GM11168 (cell line): ENCODE results near the gene RSPRY1.

ENCODE experiments used
- in situ Hi-C: fragments of 300-500 bp; cut with MboI; formaldehyde crosslinking; loops from one replicate; pipeline ENCODE4 v1.12.0; 2022; ENCODE audit warnings: low sequenced_read_pairs; ENCODE audit not compliant: unreplicated experiment

The RSPRY1 gene

GRCh38 chr16:57152096-57153093 lies 33.7 kb upstream of the RSPRY1 start:
- in situ Hi-C loops, result no loop called here

- in situ Hi-C loops, result no loop called here
These were observed 32.3 kb upstream of the RSPRY1 start for GRCh38 chr16:57153841-57154240.

GRCh38 chr16:57155702-57156350 lies 30.3 kb upstream of the RSPRY1 start:
- in situ Hi-C loops, result loop anchor here (5.0 kb wide), 1 partner anchor 64 kb away; the partner anchor contains the start of gene CPNE2

GRCh38 chr16:57156351-57156703 lies 29.8 kb upstream of the RSPRY1 start:
- in situ Hi-C loops, result loop anchor here (5.0 kb wide), 1 partner anchor 64 kb away; the partner anchor contains the start of gene CPNE2

GRCh38 chr16:57157533-57157932 lies 28.6 kb upstream of the RSPRY1 start:
- in situ Hi-C loops, result loop anchor here (5.0 kb wide), 1 partner anchor 65 kb away; the partner anchor contains the start of gene CPNE2

- in situ Hi-C loops, result loop anchor here (5.0 kb wide), 1 partner anchor 67 kb away; the partner anchor contains the start of gene CPNE2
These were observed 26.7 kb upstream of the RSPRY1 start for GRCh38 chr16:57159447-57159846.

GRCh38 chr16:57163842-57164241 lies 22.3 kb upstream of the RSPRY1 start:
- in situ Hi-C loops, result no loop called here

GRCh38 chr16:57165483-57165882 lies 20.6 kb upstream of the RSPRY1 start:
- in situ Hi-C loops, result no loop called here

- in situ Hi-C loops, result no loop called here
These were observed 20.2 kb upstream of the RSPRY1 start for GRCh38 chr16:57165938-57166337.

GRCh38 chr16:57166451-57166850 lies 19.7 kb upstream of the RSPRY1 start:
- in situ Hi-C loops, result no loop called here

- in situ Hi-C loops, result no loop called here
These were observed 19.2 kb upstream of the RSPRY1 start for GRCh38 chr16:57166951-57167350.

GRCh38 chr16:57167538-57167937 lies 18.6 kb upstream of the RSPRY1 start:
- in situ Hi-C loops, result no loop called here

- in situ Hi-C loops, result no loop called here
These were observed 18.2 kb upstream of the RSPRY1 start for GRCh38 chr16:57167953-57168352.

- in situ Hi-C loops, result no loop called here
These were observed 16.8 kb upstream of the RSPRY1 start for GRCh38 chr16:57169327-57169726.

- in situ Hi-C loops, result no loop called here
These were observed 13.3 kb upstream of the RSPRY1 start for GRCh38 chr16:57172721-57173290.

- in situ Hi-C loops, result no loop called here
These were observed 10.2 kb upstream of the RSPRY1 start for GRCh38 chr16:57175896-57176295.

- in situ Hi-C loops, result no loop called here
These were observed 7.9 kb upstream of the RSPRY1 start for GRCh38 chr16:57178196-57178595.

- in situ Hi-C loops, result no loop called here
These were observed 7.3 kb upstream of the RSPRY1 start for GRCh38 chr16:57178793-57179212.

GRCh38 chr16:57179215-57179828 lies 6.8 kb upstream of the RSPRY1 start:
- in situ Hi-C loops, result no loop called here

GRCh38 chr16:57184113-57184512 lies 2.0 kb upstream of the RSPRY1 start:
- in situ Hi-C loops, result no loop called here
